CD4-positive, alpha-beta T cell (primary cell): ENCODE results near the gene TAF9B. TPM values are rescaled to one million over a fixed set of nuclear protein-coding genes. Genes with fewer than 3 reads are reported as not detected.
"Not testable (repeated sequence)": the region's sequence is repeated elsewhere in the genome, so short reads cannot be mapped to it uniquely, and the experiment has no call there.

Source experiments
- ATAC-seq: fragments of 200-7000 bp; cut with Tn5 transposase; one replicate; pipeline ENCODE4 v1.10.0; 2022; ENCODE audit warnings: mild to moderate bottlenecking; ENCODE audit not compliant: poor library complexity
- CTCF ChIA-PET: fragments of 350-600 bp; sonication (Branson Sonifier 250); formaldehyde crosslinking; loops from one replicate; lab custom pipeline; 2021; ENCODE audit warnings: antibody characterized with exemption, inconsistent platforms; lab: Charles Lee
- POLR2A ChIA-PET: fragments of 350-600 bp; sonication (Branson Sonifier 250); formaldehyde crosslinking; loops from one replicate; lab custom pipeline; 2021; ENCODE audit warnings: antibody characterized with exemption, inconsistent platforms; lab: Charles Lee
- DNase-seq, 14 experiments: peaks; one replicate each; pipeline ENCODE4 v3.0.0-alpha.2; 2013 to 2020; ENCODE audit warnings: mixed read lengths in 2 of 14
- H3K27ac ChIP-seq, 2 donors: one replicate each; pipeline versions ENCODE4 v1.5.1 to v1.7.0; 2013; ENCODE audit warnings: low read length in 2 of 2, low read depth in 1 of 2, mild to moderate bottlenecking in 1 of 2
- H3K27me3 ChIP-seq, 2 experiments: 1 replicate in 1 of 2; 2 replicates in 1 of 2; pipeline versions ENCODE4 v1.6.1 to v1.7.0; 2013; ENCODE audit warnings: low read length in 2 of 2, control low read depth in 1 of 2, mild to moderate bottlenecking in 1 of 2, moderate library complexity in 1 of 2; ENCODE audit not compliant: insufficient read depth in 2 of 2, control insufficient read depth in 1 of 2
- H3K36me3 ChIP-seq: one replicate; pipeline ENCODE4 v1.6.1; 2013; ENCODE audit warnings: low read length, control low read depth; ENCODE audit not compliant: insufficient read depth
- H3K4me1 ChIP-seq: one replicate; pipeline ENCODE4 v1.6.1; 2013; ENCODE audit warnings: low read length, control low read depth; ENCODE audit not compliant: insufficient read depth
- H3K4me3 ChIP-seq: one replicate; pipeline ENCODE4 v1.5.1; 2013; ENCODE audit warnings: mild to moderate bottlenecking, low read length, moderate library complexity
- H3K9me3 ChIP-seq, 2 experiments: 1 replicate in 1 of 2; 2 replicates in 1 of 2; pipeline versions ENCODE4 v1.6.1 to v1.7.0; 2013; ENCODE audit warnings: low read length in 2 of 2, mild to moderate bottlenecking in 2 of 2, control low read depth in 1 of 2, moderate library complexity in 1 of 2; ENCODE audit not compliant: control insufficient read depth in 1 of 2, insufficient read depth in 1 of 2
- H3K27ac Mint-ChIP-seq: one replicate; pipeline ENCODE4 v1.8.0; 2020; ENCODE audit warnings: mixed read lengths
- H3K27me3 Mint-ChIP-seq: one replicate; pipeline ENCODE4 v1.8.0; 2021; ENCODE audit warnings: mixed read lengths
- H3K36me3 Mint-ChIP-seq: one replicate; pipeline ENCODE4 v1.8.0; 2021; ENCODE audit warnings: low read depth, mixed read lengths
- H3K4me1 Mint-ChIP-seq: one replicate; pipeline ENCODE4 v1.8.0; 2021; ENCODE audit warnings: low read depth, mixed read lengths
- H3K4me3 Mint-ChIP-seq: one replicate; pipeline ENCODE4 v1.8.0; 2020; ENCODE audit warnings: mild to moderate bottlenecking, mixed read lengths
- H3K9me3 Mint-ChIP-seq: one replicate; pipeline ENCODE4 v1.8.0; 2020; ENCODE audit warnings: mixed read lengths
- intact Hi-C, 2 experiments: fragments of 100-400 bp; cut with DNase I in 1 of 2; cut with micrococcal nuclease in 1 of 2; formaldehyde crosslinking; loops; one replicate each; pipeline versions ENCODE4 v1.15.1 to v1.9.0; 2023 to 2025; cut with DNase I, micrococcal nuclease
- total RNA-seq, 174 experiments: library from RNA in 2 of 174; stranded (reverse) in 2 of 174; gene quantifications; one replicate each; pipeline ENCODE4 v1.2.3 and lab custom pipeline; 2021 to 2026
- TF ChIP-seq, protein P1 (sequence below): fragments of 200-600 bp; IDR thresholded peaks from one replicate; pipeline ENCODE4 v1.8.0; 2022; ENCODE audit warnings: antibody characterized with exemption, mild to moderate bottlenecking

The TAF9B gene
- total RNA-seq, 2 experiments from 2014 or later, result 9.6 to 10.3 TPM

DNA sequence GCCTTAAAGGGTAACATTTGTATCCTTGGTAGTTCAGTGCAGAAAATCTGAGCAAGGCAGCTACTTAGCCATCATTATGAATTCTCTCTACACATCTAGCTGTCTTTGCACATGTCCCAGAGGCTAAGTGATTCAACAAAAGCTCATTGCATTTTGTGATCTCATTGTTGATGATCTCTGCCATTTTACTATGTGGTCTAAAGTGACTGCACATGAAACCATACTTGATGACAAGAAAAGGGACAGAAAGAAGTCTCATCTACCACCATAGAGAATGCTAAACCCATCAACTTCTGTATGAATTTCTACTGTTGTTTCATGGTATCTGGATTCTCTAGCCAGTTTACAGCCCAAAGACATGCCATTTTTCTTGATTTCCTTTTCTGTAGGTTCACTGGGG lies 41.3 kb downstream of the TAF9B start:
- ATAC-seq, result no peak
- CTCF ChIA-PET, result no interaction called here
- H3K4me1 ChIP-seq, result peaks cover 4% of the 10 kb centered on the region

DNA sequence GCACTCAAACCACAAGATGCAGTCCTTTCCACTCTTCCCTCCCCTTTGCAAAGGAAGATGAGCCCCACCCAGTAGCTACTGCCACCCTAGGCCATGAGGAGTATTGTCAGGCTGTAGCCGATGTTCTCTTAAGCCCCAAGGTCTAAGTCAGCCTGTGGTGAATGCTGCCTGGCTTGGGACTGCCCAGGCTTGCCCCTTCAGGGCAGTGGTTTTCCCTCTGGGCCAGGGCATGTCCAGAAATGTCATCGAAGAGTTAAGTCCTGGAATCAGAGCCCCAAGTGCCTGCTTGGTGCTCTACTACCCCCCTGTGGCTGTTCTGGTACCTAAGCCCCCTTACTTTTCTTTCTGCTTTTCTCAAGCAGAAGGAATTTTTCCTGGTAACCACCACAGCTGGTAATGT lies 47.2 kb downstream of the TAF9B start:
- H3K27me3 ChIP-seq, result no peaks in the 10 kb centered on the region
- no peaks in the 10 kb centered on the region for H3K9me3 ChIP-seq
- POLR2A ChIA-PET, result no interaction called here
- intact Hi-C loops, result no loop called here
- no peaks in the 10 kb centered on the region for H3K4me1 Mint-ChIP-seq
- CTCF ChIA-PET, result interaction anchor here (1.2 kb wide), 1 partner anchor 18 kb away, joined by 4 read pairs; no protein-coding TSS in a partner anchor
- no peaks in the 10 kb centered on the region for H3K36me3 ChIP-seq
- H3K36me3 Mint-ChIP-seq, result no peaks in the 10 kb centered on the region
- TF ChIP-seq, protein P1, sequence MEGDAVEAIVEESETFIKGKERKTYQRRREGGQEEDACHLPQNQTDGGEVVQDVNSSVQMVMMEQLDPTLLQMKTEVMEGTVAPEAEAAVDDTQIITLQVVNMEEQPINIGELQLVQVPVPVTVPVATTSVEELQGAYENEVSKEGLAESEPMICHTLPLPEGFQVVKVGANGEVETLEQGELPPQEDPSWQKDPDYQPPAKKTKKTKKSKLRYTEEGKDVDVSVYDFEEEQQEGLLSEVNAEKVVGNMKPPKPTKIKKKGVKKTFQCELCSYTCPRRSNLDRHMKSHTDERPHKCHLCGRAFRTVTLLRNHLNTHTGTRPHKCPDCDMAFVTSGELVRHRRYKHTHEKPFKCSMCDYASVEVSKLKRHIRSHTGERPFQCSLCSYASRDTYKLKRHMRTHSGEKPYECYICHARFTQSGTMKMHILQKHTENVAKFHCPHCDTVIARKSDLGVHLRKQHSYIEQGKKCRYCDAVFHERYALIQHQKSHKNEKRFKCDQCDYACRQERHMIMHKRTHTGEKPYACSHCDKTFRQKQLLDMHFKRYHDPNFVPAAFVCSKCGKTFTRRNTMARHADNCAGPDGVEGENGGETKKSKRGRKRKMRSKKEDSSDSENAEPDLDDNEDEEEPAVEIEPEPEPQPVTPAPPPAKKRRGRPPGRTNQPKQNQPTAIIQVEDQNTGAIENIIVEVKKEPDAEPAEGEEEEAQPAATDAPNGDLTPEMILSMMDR, result no peak
- no peak overlapping the region for H3K4me3 ChIP-seq
- peak in 2 of 14 experiments; percentile 13 to 22 for DNase-seq
- H3K9me3 Mint-ChIP-seq, result no peaks in the 10 kb centered on the region
- ATAC-seq, result peak; percentile 56
- peaks cover 6% of the 10 kb centered on the region for H3K4me1 ChIP-seq
- H3K27ac ChIP-seq, result no peak overlapping the region
- H3K27ac Mint-ChIP-seq, result no peak overlapping the region
- H3K27me3 Mint-ChIP-seq, result no peaks in the 10 kb centered on the region
- H3K4me3 Mint-ChIP-seq, result no peak overlapping the region

More for the DNA sequence above, 41.3 kb downstream of the TAF9B start:
- H3K27ac Mint-ChIP-seq, result no peak overlapping the region
- TF ChIP-seq, protein P1, result no peak
- H3K4me1 Mint-ChIP-seq, result peaks cover 11% of the 10 kb centered on the region
- Histone ChIP-seq H3K9me3 (no peaks in the 10 kb centered on the region), H3K36me3 (no peaks in the 10 kb centered on the region), H3K4me3 (no peak overlapping the region), H3K27ac (no peak overlapping the region), H3K27me3 (no peaks in the 10 kb centered on the region)
- DNase-seq, result no peak
- H3K4me3 Mint-ChIP-seq, result no peak overlapping the region
- intact Hi-C loops, result no loop called here
- POLR2A ChIA-PET, result no interaction called here
- H3K27me3 Mint-ChIP-seq, result no peaks in the 10 kb centered on the region
- no peaks in the 10 kb centered on the region for H3K36me3 Mint-ChIP-seq
- H3K9me3 Mint-ChIP-seq, result no peaks in the 10 kb centered on the region

DNA sequence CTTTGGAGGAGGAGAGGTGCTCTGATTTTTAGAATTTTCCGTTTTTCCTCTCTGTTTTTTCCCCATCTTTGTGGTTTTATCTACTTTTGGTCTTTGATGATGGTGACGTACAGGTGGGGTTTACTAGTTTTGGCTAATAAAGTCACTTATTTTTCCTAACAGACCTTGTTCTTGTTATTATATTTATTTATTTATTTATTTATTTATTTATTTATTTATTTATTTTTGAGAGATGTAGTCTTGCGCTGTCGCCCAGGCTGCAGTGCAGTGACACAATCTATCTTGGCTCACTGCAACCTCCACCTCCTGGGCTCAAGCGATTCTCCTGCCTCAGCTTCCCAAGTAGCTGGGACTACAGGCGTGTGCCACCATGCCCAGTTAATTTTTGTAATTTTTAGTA lies 58.0 kb downstream of the TAF9B start:
- ATAC-seq, CTCF ChIA-PET, DNase-seq, H3K27ac ChIP-seq, H3K27me3 Mint-ChIP-seq, intact Hi-C loops, H3K9me3 ChIP-seq, H3K36me3 Mint-ChIP-seq, H3K36me3 ChIP-seq, H3K4me3 Mint-ChIP-seq, H3K4me3 ChIP-seq, H3K27ac Mint-ChIP-seq, H3K9me3 Mint-ChIP-seq, H3K27me3 ChIP-seq, H3K4me1 Mint-ChIP-seq, H3K4me1 ChIP-seq, POLR2A ChIA-PET: not testable (repeated sequence)

Other genes starting within 250 kb of the TAF9B start
- gene MAGT1, start 244.2 kb downstream of the TAF9B start, total RNA-seq, result 10 to 100 TPM; 29.9 to 31.0 TPM
- gene COX7B, start 240.2 kb downstream of the TAF9B start, total RNA-seq, result 100 to 1,000 TPM; 106 to 117 TPM
- 10 to 100 TPM; 12.1 to 12.8 TPM for gene ATP7A, start 229.0 kb downstream of the TAF9B start, total RNA-seq
- not detected for gene PGAM4, start 170.0 kb downstream of the TAF9B start, total RNA-seq
- 100 to 1,000 TPM; 267 to 281 TPM for gene PGK1, start 35.4 kb downstream of the TAF9B start, total RNA-seq
- gene CYSLTR1, start 188.0 kb upstream of the TAF9B start, total RNA-seq, result 1 to 10 TPM; 6.6 to 7.4 TPM